GM18502 (cell line): ENCODE data around the gene TMEM127.
"Not testable (repeated sequence)": the region's sequence is repeated elsewhere in the genome, so short reads cannot be mapped to it uniquely, and the experiment has no call there.

Source experiments
- ATAC-seq: cut with Tn5 transposase; IDR thresholded peaks from one replicate; pipeline ENCODE4 v1.9.1; 2021; ENCODE audit warnings: mild to moderate bottlenecking; ENCODE audit not compliant: unreplicated experiment, poor library complexity

Gene TMEM127

DNA sequence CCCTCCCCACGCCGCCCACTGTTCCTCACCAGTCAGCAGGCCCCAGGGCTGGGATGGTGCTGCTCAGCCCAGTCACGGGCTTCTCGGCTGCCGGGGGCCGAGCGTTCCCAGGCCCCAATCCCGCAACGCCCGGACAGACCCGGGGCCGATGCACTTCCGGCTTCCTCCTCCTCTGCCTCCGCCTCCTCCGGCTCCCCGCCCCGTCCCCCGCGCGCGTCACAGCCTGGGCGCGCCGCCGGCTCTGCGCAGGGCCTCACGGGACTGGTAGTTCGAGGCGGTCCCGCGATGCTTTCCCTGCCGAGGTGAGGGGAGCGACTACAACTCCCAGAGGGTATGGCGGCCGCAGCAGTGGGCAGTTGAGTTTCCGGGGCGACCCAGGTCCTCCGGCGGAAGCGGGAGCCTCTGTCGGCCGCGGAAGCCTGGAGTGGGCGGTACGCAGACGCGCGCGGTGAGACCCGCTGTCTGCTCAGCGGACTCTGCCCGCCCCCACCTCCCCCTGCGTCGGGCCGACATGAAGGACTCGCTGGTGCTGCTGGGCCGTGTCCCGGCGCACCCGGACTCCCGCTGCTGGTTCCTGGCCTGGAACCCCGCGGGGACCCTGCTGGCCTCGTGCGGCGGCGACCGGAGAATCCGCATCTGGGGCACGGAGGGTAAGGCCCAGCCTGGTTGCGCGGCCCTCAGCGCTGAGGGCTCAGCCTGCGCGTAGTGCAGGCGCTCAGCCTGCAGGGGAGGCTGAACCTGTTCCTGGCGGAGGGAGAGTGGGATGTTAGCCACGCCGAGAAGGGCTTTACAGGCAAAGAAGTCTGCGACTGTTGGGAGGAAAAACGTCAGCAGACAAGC lies at the start of gene TMEM127, which contains the start of gene CIAO1:
TSS of gene TMEM127 (minus strand) at position 158 of the 840 bp plus-strand sequence. CDS start 616 bp downstream, outside the sequence.
TSS of gene CIAO1 (plus strand) at position 386 of the 840 bp plus-strand sequence. CDS start at position 512, 126 bp downstream.
- peak; percentile 92 for ATAC-seq

DNA sequence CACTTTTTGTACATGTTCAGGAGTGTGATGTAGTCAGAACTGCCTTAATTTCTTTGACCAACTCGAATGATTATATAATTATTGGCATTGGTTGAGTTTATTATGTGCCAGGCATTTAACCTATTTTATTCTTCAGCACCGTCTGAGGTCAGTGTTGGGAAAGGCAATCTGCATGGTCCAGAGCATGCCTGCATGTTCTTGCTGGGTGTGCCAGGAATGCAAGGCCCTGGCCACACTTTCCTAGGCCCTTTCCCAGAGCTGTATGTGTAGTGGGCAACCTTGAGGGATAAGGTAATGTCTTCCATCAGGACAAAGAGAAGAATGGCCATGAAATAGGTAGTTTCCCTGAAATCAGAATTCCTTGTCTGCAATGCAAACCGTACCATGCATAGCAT lies 49.2 kb upstream of the TMEM127 start:
- no peak for ATAC-seq

GRCh38 chr2:96308248-96308647 lies 42.5 kb upstream of the TMEM127 start:
- no peak for ATAC-seq

DNA sequence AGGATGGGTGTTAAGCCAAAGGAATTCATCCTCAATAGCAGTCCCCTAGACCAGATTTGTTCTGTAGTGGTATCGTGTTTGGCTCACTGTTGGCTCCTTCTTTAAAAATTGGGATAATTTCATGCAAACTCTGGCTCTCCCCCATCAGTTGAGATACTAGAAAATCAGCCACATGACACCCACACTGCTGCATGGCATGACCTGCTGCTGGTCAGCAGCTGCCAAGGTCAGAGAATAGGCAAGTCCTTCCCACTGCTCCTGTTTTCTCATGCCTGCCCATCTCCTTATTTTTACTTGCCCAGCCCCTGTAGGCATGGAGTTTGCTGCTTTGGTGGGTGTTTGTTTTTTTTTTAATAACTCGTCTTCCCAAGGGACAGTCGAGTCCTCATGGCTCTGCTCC lies 40.6 kb upstream of the TMEM127 start:
- no peak for ATAC-seq

GRCh38 chr2:96305979-96306308 lies 40.1 kb upstream of the TMEM127 start:
- no peak for ATAC-seq

- peak; percentile 94 for ATAC-seq
Measured at GRCh38 chr2:96305091-96305978, 39.5 kb upstream of the TMEM127 start, which contains the start of gene SNRNP200. SNRNP200 (minus strand) TSS chr2:96305546; CDS start chr2:96305437, 109 bp downstream.

- ATAC-seq = no peak
Measured at GRCh38 chr2:96304606-96305005, 38.8 kb upstream of the TMEM127 start.

GRCh38 chr2:96301865-96302264 lies 36.1 kb upstream of the TMEM127 start:
- ATAC-seq = no peak

- no peak for ATAC-seq
Measured at GRCh38 chr2:96296925-96297324, 31.1 kb upstream of the TMEM127 start.

- not testable (repeated sequence) for ATAC-seq
Measured at GRCh38 chr2:96294271-96294670, 28.5 kb upstream of the TMEM127 start.

- ATAC-seq = no peak
Measured at GRCh38 chr2:96291751-96292150, 26.0 kb upstream of the TMEM127 start.

DNA sequence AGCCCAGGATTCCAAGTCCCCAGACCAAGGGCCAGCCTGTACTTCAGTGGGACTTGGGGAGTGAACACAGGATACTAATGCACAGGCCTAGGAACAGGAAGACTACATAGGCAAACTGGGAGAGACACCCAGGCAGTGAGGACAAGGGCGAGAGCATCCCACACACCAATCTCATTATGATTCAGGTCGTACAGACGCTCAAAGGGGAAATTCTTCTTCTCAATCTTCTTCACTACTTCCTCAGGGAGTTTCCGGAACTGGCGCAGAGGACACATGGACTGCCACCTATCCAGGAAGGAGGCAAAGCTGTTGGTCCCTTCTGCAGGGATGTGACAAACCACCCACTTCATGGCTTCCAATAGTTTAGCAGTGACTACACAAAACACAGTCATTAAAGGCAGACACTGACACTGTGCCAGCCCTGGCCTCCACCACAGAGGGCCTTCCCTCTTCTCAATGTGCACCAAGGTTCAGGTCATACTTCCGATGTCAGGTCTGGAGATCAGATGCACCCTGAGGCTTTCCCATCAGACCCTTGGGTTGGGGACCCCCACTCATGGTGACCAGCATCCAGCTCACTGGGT lies 21.6 kb upstream of the TMEM127 start:
- no peak for ATAC-seq

DNA sequence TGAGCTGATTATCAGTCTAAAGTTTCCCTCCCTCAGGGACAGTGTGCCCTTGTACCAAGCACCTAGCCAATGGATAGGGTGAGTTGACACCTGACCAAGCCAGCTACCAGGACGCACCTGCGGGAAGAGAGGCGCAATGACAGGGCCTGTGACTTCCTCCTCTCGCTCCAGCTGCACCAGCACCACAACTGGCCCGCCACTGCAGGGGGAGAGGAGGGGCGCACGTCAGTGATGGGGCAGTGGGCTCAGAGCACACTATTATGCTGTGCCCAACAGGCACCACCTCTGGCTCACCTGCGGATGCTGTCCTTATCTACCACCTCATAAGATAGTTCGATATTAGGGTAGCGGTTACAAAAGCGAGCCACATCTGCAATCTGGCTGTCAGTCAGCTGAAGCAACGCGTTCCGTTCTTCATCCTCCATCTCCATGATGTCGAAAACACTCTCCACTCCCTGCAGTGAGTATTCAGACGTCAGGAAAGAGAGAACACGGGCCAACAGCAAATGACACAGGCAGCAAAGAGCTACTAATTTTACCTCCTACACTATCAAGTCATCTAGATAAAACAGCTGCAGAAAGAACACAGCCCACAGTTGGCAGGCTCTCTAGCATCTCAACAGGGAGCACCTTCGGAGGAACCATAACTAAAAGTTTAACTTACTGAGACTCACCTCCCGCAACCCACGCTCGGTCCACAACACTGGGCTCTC lies 11.1 kb upstream of the TMEM127 start:
- no peak for ATAC-seq

GRCh38 chr2:96274355-96275056 lies 8.7 kb upstream of the TMEM127 start:
- no peak for ATAC-seq

DNA sequence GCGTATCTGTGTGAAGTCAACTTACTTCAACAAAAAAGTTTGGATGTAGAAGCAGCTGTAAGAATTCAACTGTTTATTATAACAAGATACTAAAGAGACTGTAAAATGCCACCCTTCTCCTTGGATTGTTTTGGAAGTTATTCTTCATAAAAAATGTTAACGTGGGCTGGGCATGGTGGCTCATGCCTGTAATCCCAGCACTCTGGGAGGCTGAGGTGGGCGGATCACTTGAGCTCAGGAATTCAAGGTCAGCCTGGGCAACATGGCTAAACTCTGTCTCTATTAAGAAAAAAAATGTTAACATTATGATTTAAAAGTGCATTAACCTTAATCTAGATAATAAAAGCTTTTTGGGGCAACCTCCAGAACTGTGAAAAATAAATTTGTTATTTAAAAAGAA lies 8.0 kb upstream of the TMEM127 start:
- ATAC-seq = no peak

- ATAC-seq = no peak
Measured at GRCh38 chr2:96271995-96272394, 6.2 kb upstream of the TMEM127 start.

GRCh38 chr2:96267159-96267971 lies 1.6 kb upstream of the TMEM127 start:
- no peak for ATAC-seq

GRCh38 chr2:96265349-96265839 lies 403 bp downstream of the TMEM127 start:
- peak; percentile 13 for ATAC-seq
